Fibroblast of skin of abdomen (primary cell): ENCODE measurements around the gene CLC.
"Not testable (repeated sequence)": the region's sequence is repeated elsewhere in the genome, so short reads cannot be mapped to it uniquely, and the experiment has no call there.

ENCODE experiments used
- DNase-seq: peaks from one replicate; pipeline ENCODE4 v3.0.0-alpha.2; 2013

CLC gene

GRCh38 chr19:39728040-39728439, 9.8 kb downstream of the CLC start:
- no peak for DNase-seq

GRCh38 chr19:39727070-39727800, 10.6 kb downstream of the CLC start:
- no peak for DNase-seq

GRCh38 chr19:39725995-39726394, 11.8 kb downstream of the CLC start:
- no peak for DNase-seq

- not testable (repeated sequence) for DNase-seq
Observed at GRCh38 chr19:39720144-39720543, 17.7 kb downstream of the CLC start.

GRCh38 chr19:39710333-39710890, 27.4 kb downstream of the CLC start:
- no peak for DNase-seq

- DNase-seq = no peak
Observed at GRCh38 chr19:39709026-39709872, 28.6 kb downstream of the CLC start.

- no peak for DNase-seq
Observed at GRCh38 chr19:39708594-39708993, 29.2 kb downstream of the CLC start.

- DNase-seq = no peak
Observed at GRCh38 chr19:39705578-39706188, 32.1 kb downstream of the CLC start.

GRCh38 chr19:39704181-39705044, 33.4 kb downstream of the CLC start, which contains the start of gene LGALS14:
Gene LGALS14, plus strand, starts transcription at chr19:39704481. Its CDS starts 48 bp downstream, at chr19:39704529.
- no peak for DNase-seq

- no peak for DNase-seq
Observed at GRCh38 chr19:39701291-39701690, 36.5 kb downstream of the CLC start.

- no peak for DNase-seq
Observed at GRCh38 chr19:39698535-39698934, 39.3 kb downstream of the CLC start.

GRCh38 chr19:39696387-39696786, 41.4 kb downstream of the CLC start:
- DNase-seq = no peak

GRCh38 chr19:39695759-39696158, 42.1 kb downstream of the CLC start:
- no peak for DNase-seq

GRCh38 chr19:39692822-39693221, 45.0 kb downstream of the CLC start:
- DNase-seq = no peak

- DNase-seq = no peak
Observed at GRCh38 chr19:39692166-39692565, 45.7 kb downstream of the CLC start.

- not testable (repeated sequence) for DNase-seq
Observed at GRCh38 chr19:39688637-39689036, 49.2 kb downstream of the CLC start.

GRCh38 chr19:39686739-39687138, 51.1 kb downstream of the CLC start:
- DNase-seq = no peak

- no peak for DNase-seq
Observed at GRCh38 chr19:39684267-39684666, 53.6 kb downstream of the CLC start.

GRCh38 chr19:39681416-39681815, 56.4 kb downstream of the CLC start:
- no peak for DNase-seq
